GM21447 (cell line): ENCODE results near the gene COPZ2.
"Not testable (repeated sequence)": the region's sequence is repeated elsewhere in the genome, so short reads cannot be mapped to it uniquely, and the experiment has no call there.

Experiments
- ATAC-seq: cut with Tn5 transposase; IDR thresholded peaks from one replicate; pipeline ENCODE4 v1.9.1; 2021; ENCODE audit not compliant: unreplicated experiment

The COPZ2 gene

GRCh38 chr17:48056246-48056745, 18.7 kb upstream of the COPZ2 start:
- no peak for ATAC-seq

- ATAC-seq, result peak; percentile 68
Observed at GRCh38 chr17:48055531-48056245, 18.1 kb upstream of the COPZ2 start.

GRCh38 chr17:48054238-48055185, 16.9 kb upstream of the COPZ2 start:
- ATAC-seq, result no peak

GRCh38 chr17:48053758-48054237, 16.2 kb upstream of the COPZ2 start:
- ATAC-seq, result no peak

- ATAC-seq, result no peak
Observed at GRCh38 chr17:48052956-48053757, 15.6 kb upstream of the COPZ2 start.

GRCh38 chr17:48051706-48052486, 14.3 kb upstream of the COPZ2 start:
- ATAC-seq, result no peak

- no peak for ATAC-seq
Observed at GRCh38 chr17:48051283-48051682, 13.7 kb upstream of the COPZ2 start.

GRCh38 chr17:48048384-48049126, 11.0 kb upstream of the COPZ2 start:
- peak; percentile 31 for ATAC-seq

- peak; percentile 88 for ATAC-seq
Observed at GRCh38 chr17:48047741-48048383, 10.3 kb upstream of the COPZ2 start, which contains the start of gene NFE2L1. TSS of gene NFE2L1 (plus strand) at chr17:48048359. CDS start at chr17:48051119, 2,760 bp downstream.

- no peak for ATAC-seq
Observed at GRCh38 chr17:48047113-48047740, 9.6 kb upstream of the COPZ2 start.

- no peak for ATAC-seq
Observed at GRCh38 chr17:48046296-48046695, 8.7 kb upstream of the COPZ2 start.

GRCh38 chr17:48045316-48046001, 7.9 kb upstream of the COPZ2 start:
- ATAC-seq, result no peak

GRCh38 chr17:48044851-48045250, 7.3 kb upstream of the COPZ2 start:
- ATAC-seq, result no peak

- no peak for ATAC-seq
Observed at GRCh38 chr17:48043176-48043575, 5.6 kb upstream of the COPZ2 start.

GRCh38 chr17:48038687-48039086, 1.1 kb upstream of the COPZ2 start:
- no peak for ATAC-seq

GRCh38 chr17:48037838-48038323, 284 bp upstream of the COPZ2 start:
- no peak for ATAC-seq

GRCh38 chr17:48036693-48037035, 933 bp downstream of the COPZ2 start:
- no peak for ATAC-seq

GRCh38 chr17:48034734-48035133, 2.9 kb downstream of the COPZ2 start:
- not testable (repeated sequence) for ATAC-seq
